H9 (cell line): ENCODE data around the gene VDR. TPM values are rescaled to one million over a fixed set of nuclear protein-coding genes. Genes with fewer than 3 reads are reported as not detected.

Experiments used
- DNase-seq: peaks from one replicate; pipeline ENCODE4 v3.0.0-alpha.2; 2017
- H2AFZ ChIP-seq: one replicate; pipeline ENCODE4 v1.6.1; 2013; ENCODE audit warnings: mild to moderate bottlenecking, low read length, control low read depth, moderate library complexity
- H2AK5ac ChIP-seq: 2 replicates; pipeline ENCODE4 v1.6.1; 2013; ENCODE audit warnings: low read length, control low read depth, mixed read lengths; ENCODE audit not compliant: insufficient read length
- H2BK120ac ChIP-seq: one replicate; pipeline ENCODE4 v1.6.1; 2013; ENCODE audit warnings: low read depth, mild to moderate bottlenecking, low read length, control low read depth, inconsistent platforms; ENCODE audit not compliant: poor library complexity, severe bottlenecking
- H2BK12ac ChIP-seq: 2 replicates; pipeline ENCODE4 v1.6.1; 2013; ENCODE audit warnings: low read length, control low read depth, mixed read lengths, low read depth; ENCODE audit not compliant: insufficient read length
- H2BK15ac ChIP-seq: 2 replicates; pipeline ENCODE4 v1.6.1; 2013; ENCODE audit warnings: low read depth, low read length, control low read depth
- H2BK20ac ChIP-seq: one replicate; pipeline ENCODE4 v1.6.1; 2013; ENCODE audit warnings: low read depth, mild to moderate bottlenecking, low read length, control low read depth, inconsistent platforms; ENCODE audit not compliant: poor library complexity, severe bottlenecking
- H2BK5ac ChIP-seq: 2 replicates; pipeline ENCODE4 v1.6.1; 2013; ENCODE audit warnings: low read length, control low read depth, mixed read lengths; ENCODE audit not compliant: insufficient read length
- H3K14ac ChIP-seq: 2 replicates; pipeline ENCODE4 v1.6.1; 2013; ENCODE audit warnings: low read length, control low read depth; ENCODE audit not compliant: insufficient read depth
- H3K18ac ChIP-seq: 2 replicates; pipeline ENCODE4 v1.6.1; 2013; ENCODE audit warnings: low read depth, mild to moderate bottlenecking, mixed read lengths, low read length, control low read depth; ENCODE audit not compliant: insufficient read length
- H3K23ac ChIP-seq: 2 replicates; pipeline ENCODE4 v1.6.1; 2013; ENCODE audit warnings: low read length, control low read depth, mixed read lengths, low read depth; ENCODE audit not compliant: insufficient read length
- H3K23me2 ChIP-seq: 2 replicates; pipeline ENCODE4 v1.6.1; 2013; ENCODE audit warnings: low read depth, mild to moderate bottlenecking, mixed read lengths, low read length, control low read depth; ENCODE audit not compliant: insufficient read length, poor library complexity, severe bottlenecking
- H3K27ac ChIP-seq: 2 replicates; pipeline ENCODE4 v1.5.1; 2013; ENCODE audit warnings: low read length, control low read depth, mixed read lengths, low read depth; ENCODE audit not compliant: insufficient read length
- H3K27me3 ChIP-seq: 2 replicates; pipeline ENCODE4 v1.6.1; 2013; ENCODE audit warnings: low read length, control low read depth, inconsistent platforms; ENCODE audit not compliant: insufficient read depth
- H3K4ac ChIP-seq: 2 replicates; pipeline ENCODE4 v1.6.1; 2013; ENCODE audit warnings: low read depth, mild to moderate bottlenecking, control low read depth, inconsistent platforms, low read length, moderate library complexity
- H3K4me1 ChIP-seq: 2 replicates; pipeline ENCODE4 v1.6.1; 2013; ENCODE audit warnings: low read length, control low read depth, inconsistent platforms; ENCODE audit not compliant: insufficient read depth
- H3K4me2 ChIP-seq: 2 replicates; pipeline ENCODE4 v1.6.1; 2013; ENCODE audit warnings: low read length, control low read depth, mixed read lengths; ENCODE audit not compliant: insufficient read length, insufficient read depth
- H3K56ac ChIP-seq: 2 replicates; pipeline ENCODE4 v1.6.1; 2013; ENCODE audit warnings: low read depth, mild to moderate bottlenecking, mixed read lengths, low read length, control low read depth; ENCODE audit not compliant: insufficient read length
- H3K79me1 ChIP-seq: 2 replicates; pipeline ENCODE4 v1.6.1; 2013; ENCODE audit warnings: low read depth, mild to moderate bottlenecking, moderate library complexity, low read length, control low read depth, inconsistent platforms; ENCODE audit not compliant: insufficient read depth, poor library complexity, severe bottlenecking
- H3K79me2 ChIP-seq: 2 replicates; pipeline ENCODE4 v1.6.1; 2013; ENCODE audit warnings: low read length, control low read depth, inconsistent platforms; ENCODE audit not compliant: insufficient read depth
- H3K9ac ChIP-seq: 2 replicates; pipeline ENCODE4 v1.6.1; 2013; ENCODE audit warnings: low read length, control low read depth, mixed read lengths; ENCODE audit not compliant: insufficient read length; ENCODE audit errors: extremely low read depth
- H3K9me3 ChIP-seq: one replicate; pipeline ENCODE4 v1.6.1; 2013; ENCODE audit warnings: low read depth, low read length, inconsistent platforms; ENCODE audit not compliant: control insufficient read depth
- H3T11ph ChIP-seq: one replicate; pipeline ENCODE4 v1.6.1; 2013; ENCODE audit warnings: mild to moderate bottlenecking, low read length, control low read depth, inconsistent platforms
- H4K20me1 ChIP-seq: one replicate; pipeline ENCODE4 v1.6.1; 2013; ENCODE audit not compliant: control insufficient read depth, insufficient read length, insufficient read depth
- H4K5ac ChIP-seq: 2 replicates; pipeline ENCODE4 v1.6.1; 2013; ENCODE audit warnings: low read depth, mild to moderate bottlenecking, mixed read lengths, low read length, control low read depth; ENCODE audit not compliant: insufficient read length
- H4K8ac ChIP-seq: replicated peaks from 2 replicates; pipeline ENCODE4 v1.6.1; 2013; ENCODE audit warnings: low read length, control low read depth, mixed read lengths, low read depth; ENCODE audit not compliant: insufficient read length
- H4K91ac ChIP-seq: 2 replicates; pipeline ENCODE4 v1.6.1; 2013; ENCODE audit warnings: low read depth, mild to moderate bottlenecking, moderate library complexity, mixed read lengths, low read length, control low read depth; ENCODE audit not compliant: insufficient read length
- H3K27ac Mint-ChIP-seq, 3 experiments: 2 replicates in 2 of 3; 3 replicates in 1 of 3; pipeline ENCODE4 v1.8.0; 2020 to 2021; ENCODE audit warnings: mixed read lengths in 3 of 3, mild to moderate bottlenecking in 1 of 3, moderate library complexity in 1 of 3
- H3K27me3 Mint-ChIP-seq: 2 replicates; pipeline ENCODE4 v1.8.0; 2021; ENCODE audit warnings: low read depth, mild to moderate bottlenecking, moderate library complexity, mixed read lengths
- H3K36me3 Mint-ChIP-seq, 3 experiments: 2 replicates in 2 of 3; 3 replicates in 1 of 3; pipeline ENCODE4 v1.8.0; 2020 to 2021; ENCODE audit warnings: low read depth in 3 of 3, mixed read lengths in 3 of 3; ENCODE audit not compliant: insufficient read depth in 1 of 3
- H3K4me1 Mint-ChIP-seq, 2 experiments: 2 replicates each; pipeline ENCODE4 v1.8.0; 2020; ENCODE audit warnings: mixed read lengths in 2 of 2
- H3K4me3 Mint-ChIP-seq, 2 experiments: 2 replicates in 1 of 2; 3 replicates in 1 of 2; pipeline ENCODE4 v1.8.0; 2020 to 2021; ENCODE audit warnings: mild to moderate bottlenecking in 2 of 2, mixed read lengths in 2 of 2, moderate library complexity in 1 of 2
- H3K9me3 Mint-ChIP-seq, 2 experiments: 2 replicates in 1 of 2; 3 replicates in 1 of 2; pipeline ENCODE4 v1.8.0; 2020; ENCODE audit warnings: mild to moderate bottlenecking in 2 of 2, mixed read lengths in 2 of 2, moderate library complexity in 1 of 2
- CTCF ChIP-seq: fragments of 200-600 bp; sonication (generic); conservative IDR thresholded peaks from 3 replicates; pipeline ENCODE4 v1.8.0; 2021; ENCODE audit warnings: antibody characterized with exemption, mild to moderate bottlenecking
- WGBS: extraction: QIAGEN DNeasy Blood & Tissue Kit; methylation state at CpG from one replicate; pipeline ENCODE4 v1.1.7; 2013; ENCODE audit warnings: missing lambda C conversion rate, low lambda C conversion rate, mixed read lengths; ENCODE audit not compliant: insufficient read length; ENCODE audit errors: extremely low coverage; 5-methylcytosine and 5-hydroxymethylcytosine counted together
- total RNA-seq: library from RNA; stranded (reverse); gene quantifications from 2 replicates; pipeline ENCODE4 v1.2.1, GENCODE V29; 2021

Gene VDR
- total RNA-seq, 1 experiment from 2014 or later, result 0.61 TPM

GRCh38 chr12:47903151-47903611 is 1.6 kb downstream of the VDR start:
- Histone ChIP-seq H2BK5ac (no peak overlapping the region), H2BK12ac (no peak overlapping the region), H3K56ac (no peak overlapping the region), H3K23me2 (peaks cover 12% of the 10 kb centered on the region), H3K79me1 (no peaks in the 10 kb centered on the region), H3T11ph (no peak overlapping the region), H3K27me3 (peaks cover 26% of the 10 kb centered on the region; the same call in 1 of the 2 replicates), H3K79me2 (no peaks in the 10 kb centered on the region), H2BK20ac (no peak overlapping the region), H2BK15ac (no peak overlapping the region), H3K4me1 (no peaks in the 10 kb centered on the region), H3K9me3 (no peaks in the 10 kb centered on the region), H2AFZ (no peak overlapping the region), H3K14ac (no peak overlapping the region), H3K4me2 (no peak overlapping the region), H4K5ac (no peak overlapping the region), H3K18ac (no peak overlapping the region), H3K4ac (no peak overlapping the region), H2AK5ac (no peak overlapping the region), H3K9ac (no peak overlapping the region), H4K8ac (no peak overlapping the region), H4K91ac (no peak overlapping the region), H3K27ac (no peak overlapping the region), H3K23ac (no peak overlapping the region), H4K20me1 (no peaks in the 10 kb centered on the region), H2BK120ac (no peak overlapping the region)
- Mint-ChIP-seq H3K9me3 (no peaks in the 10 kb centered on the region), H3K27ac (no peak overlapping the region), H3K4me1 (peaks cover 16 to 17% of the 10 kb centered on the region in 2 experiments), H3K4me3 (no peak overlapping the region), H3K27me3 (peaks cover 92% of the 10 kb centered on the region), H3K36me3 (no peaks in the 10 kb centered on the region)
- no peak for DNase-seq
- no peak for TF ChIP-seq CTCF
- no CpG with 5 or more reads among the region's 3 CpGs for WGBS
